Suprapubic skin (tissue), 4 donors: ENCODE measurements around the gene DUT. TPM values are rescaled to one million over a fixed set of nuclear protein-coding genes. Genes with fewer than 3 reads are reported as not detected.

ENCODE experiments used
- DNase-seq, 2 donors: peaks; one replicate each; pipeline ENCODE4 v3.0.0-alpha.2; 2019; ENCODE audit warnings: low spot score in 2 of 2
- H3K27ac ChIP-seq: fragments of 200-600 bp; sonication (generic); one replicate; pipeline ENCODE4 v1.5.1; 2019
- H3K27me3 ChIP-seq: fragments of 200-600 bp; sonication (generic); one replicate; pipeline ENCODE4 v1.5.1; 2019
- H3K36me3 ChIP-seq: fragments of 200-600 bp; sonication (generic); one replicate; pipeline ENCODE4 v1.5.1; 2019
- H3K4me1 ChIP-seq: fragments of 200-600 bp; sonication (generic); one replicate; pipeline ENCODE4 v1.5.1; 2019
- H3K4me3 ChIP-seq: fragments of 200-600 bp; sonication (generic); one replicate; pipeline ENCODE4 v1.5.1; 2019; ENCODE audit warnings: mild to moderate bottlenecking
- H3K9me3 ChIP-seq: fragments of 200-600 bp; sonication (generic); one replicate; pipeline ENCODE4 v1.5.1; 2019
- CTCF ChIP-seq, 2 donors: fragments of 200-600 bp in 1 of 2; fragments of 450-650 bp in 1 of 2; sonication (generic) in 1 of 2; IDR thresholded peaks; one replicate each; pipeline ENCODE4 v1.5.1; 2016 to 2019; ENCODE audit warnings: antibody characterized with exemption in 2 of 2, mild to moderate bottlenecking in 1 of 2, moderate library complexity in 1 of 2
- EP300 ChIP-seq: sonication (generic); formaldehyde crosslinking; IDR thresholded peaks from one replicate; pipeline ENCODE4 v1.6.1; 2017; ENCODE audit warnings: antibody characterized with exemption
- POLR2A ChIP-seq, 2 donors: fragments of 450-650 bp; IDR thresholded peaks; one replicate each; pipeline ENCODE4 v1.6.1; 2017; ENCODE audit warnings: antibody characterized with exemption in 2 of 2, mild to moderate bottlenecking in 2 of 2, moderate library complexity in 2 of 2
- POLR2AphosphoS5 ChIP-seq, 3 donors: sonication (generic); formaldehyde crosslinking; IDR thresholded peaks; one replicate each; pipeline ENCODE4 v1.6.1; 2017; ENCODE audit warnings: antibody characterized with exemption in 3 of 3
- WGBS: methylation state at CpG from one replicate; pipeline ENCODE4 v1.1.5; 2018; 5-methylcytosine and 5-hydroxymethylcytosine counted together
- total RNA-seq, 4 donors: library from RNA; depleted of rRNA; stranded (reverse); fragments of >200 nt; gene quantifications; one replicate each; pipeline ENCODE4 v1.1.0, GENCODE V29; 2016

Gene DUT
- total RNA-seq, 4 donors from 2014 or later, result 49.3 to 69.4 (median 64.2) TPM

DNA sequence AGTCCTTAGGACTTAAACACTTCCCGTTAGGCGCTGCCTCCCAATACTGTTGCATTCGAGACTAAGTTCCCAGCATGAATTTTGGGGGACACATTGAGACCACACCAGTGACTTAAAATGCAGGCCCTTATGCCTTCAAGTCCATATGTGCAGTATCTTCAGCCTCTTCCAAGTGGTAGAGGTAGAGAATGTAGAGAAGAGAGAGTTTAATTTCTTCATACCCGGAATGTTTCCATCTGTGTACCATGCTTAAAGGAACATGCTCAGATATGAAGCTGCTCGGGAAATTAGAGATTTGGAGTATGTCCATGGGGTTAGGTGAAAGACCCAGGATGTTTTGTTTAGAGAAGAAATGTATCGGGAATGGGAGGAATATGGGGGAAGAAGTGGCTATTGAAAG is 12.6 kb downstream of the DUT start:
- no peak for DNase-seq
- 89% methylated on average over 6 of the region's 6 CpGs for WGBS
- no peaks in the 10 kb centered on the region for H3K9me3 ChIP-seq
- no peaks in the 10 kb centered on the region for H3K4me1 ChIP-seq
- H3K4me3 ChIP-seq, result no peak overlapping the region
- no peak for TF ChIP-seq EP300
- no peak for TF ChIP-seq POLR2AphosphoS5 (IDR thresholded peaks at IDR 0.05)
- TF ChIP-seq POLR2A (IDR thresholded peaks at IDR 0.05), result no peak
- no peak for TF ChIP-seq CTCF (IDR thresholded peaks at IDR 0.05)
- H3K27me3 ChIP-seq, result no peaks in the 10 kb centered on the region
- H3K27ac ChIP-seq, result no peak overlapping the region
- H3K36me3 ChIP-seq, result peaks cover 36% of the 10 kb centered on the region

GRCh38 chr15:48345516-48345915 is 14.3 kb downstream of the DUT start:
- no peak for TF ChIP-seq EP300
- no peak for TF ChIP-seq POLR2AphosphoS5 (IDR thresholded peaks at IDR 0.05)
- no peak for TF ChIP-seq POLR2A (IDR thresholded peaks at IDR 0.05)
- no peak for TF ChIP-seq CTCF (IDR thresholded peaks at IDR 0.05)
- Histone ChIP-seq H3K27me3 (no peaks in the 10 kb centered on the region), H3K4me1 (no peaks in the 10 kb centered on the region), H3K27ac (no peak overlapping the region), H3K4me3 (no peak overlapping the region), H3K36me3 (peaks cover 29% of the 10 kb centered on the region), H3K9me3 (no peaks in the 10 kb centered on the region)
- no peak for DNase-seq

DNA sequence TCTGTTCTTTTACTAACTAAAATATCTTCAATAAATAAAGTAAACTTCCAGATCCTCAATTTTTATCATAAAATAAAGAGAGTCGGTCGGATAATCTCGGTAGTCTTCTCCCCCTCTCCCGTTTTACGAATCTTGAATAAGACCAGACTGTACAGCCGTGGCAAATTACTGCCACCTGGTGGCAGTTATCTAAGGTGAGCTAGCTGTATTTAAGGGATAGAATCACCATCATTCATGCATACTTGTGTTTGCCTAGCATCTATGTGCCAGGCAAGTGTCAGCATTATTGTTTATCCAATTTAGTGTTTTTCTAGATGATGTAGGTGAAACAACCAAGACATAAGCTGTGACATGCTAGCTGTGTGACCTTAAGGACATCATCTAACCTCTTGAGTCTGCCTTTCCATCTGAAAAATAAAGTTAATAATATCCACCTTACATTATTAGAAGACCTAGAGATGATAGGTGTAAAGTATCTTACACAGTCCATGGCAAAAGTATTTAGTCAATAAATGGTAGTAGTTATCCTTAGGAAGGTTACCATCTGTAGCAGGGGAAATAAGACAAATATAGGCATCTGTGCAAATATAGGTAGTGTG is 21.3 kb downstream of the DUT start:
- WGBS, result 10% methylated on average over 6 of the region's 6 CpGs
- Histone ChIP-seq H3K36me3 (no peaks in the 10 kb centered on the region), H3K9me3 (no peaks in the 10 kb centered on the region), H3K4me1 (no peaks in the 10 kb centered on the region), H3K27ac (no peak overlapping the region), H3K4me3 (no peak overlapping the region), H3K27me3 (no peaks in the 10 kb centered on the region)
- no peak for TF ChIP-seq POLR2AphosphoS5 (IDR thresholded peaks at IDR 0.05)
- peak; percentile 40 to 64 for TF ChIP-seq CTCF (IDR thresholded peaks at IDR 0.05)
- DNase-seq, result no peak

GRCh38 chr15:48354694-48355303 is 23.6 kb downstream of the DUT start:
- Histone ChIP-seq H3K4me3 (no peak overlapping the region), H3K4me1 (peaks cover 5% of the 10 kb centered on the region), H3K27me3 (no peaks in the 10 kb centered on the region), H3K9me3 (no peaks in the 10 kb centered on the region), H3K36me3 (no peaks in the 10 kb centered on the region), H3K27ac (no peak overlapping the region)
- TF ChIP-seq POLR2AphosphoS5 (IDR thresholded peaks at IDR 0.05) (no peak), POLR2A (IDR thresholded peaks at IDR 0.05) (no peak), EP300 (no peak), CTCF (IDR thresholded peaks at IDR 0.05) (no peak)
- DNase-seq, result no peak
- 56% methylated on average over 9 of the region's 9 CpGs for WGBS

DNA sequence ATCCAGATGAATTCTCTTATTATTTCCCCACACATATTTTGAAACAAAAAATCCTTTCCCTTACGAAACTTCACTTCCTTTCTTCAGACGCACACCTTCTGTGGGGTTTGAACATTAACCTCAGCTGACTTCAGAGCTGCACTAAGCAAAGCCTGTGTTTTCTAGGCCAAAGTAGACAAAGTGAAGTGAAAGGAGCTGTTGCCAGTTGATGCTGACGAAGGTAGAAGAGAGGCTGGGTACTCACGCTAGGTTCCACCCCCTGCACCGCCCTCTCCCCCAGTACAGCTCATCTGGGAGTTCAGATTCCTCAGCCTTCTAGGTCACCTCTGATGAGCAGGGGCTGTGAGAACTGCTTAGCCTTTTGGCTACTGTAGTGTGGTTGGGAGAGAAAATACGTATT is 24.1 kb downstream of the DUT start:
- WGBS, result 63% methylated on average over 6 of the region's 6 CpGs
- Histone ChIP-seq H3K27me3 (no peaks in the 10 kb centered on the region), H3K4me3 (no peak overlapping the region), H3K4me1 (peaks cover 5% of the 10 kb centered on the region), H3K9me3 (no peaks in the 10 kb centered on the region), H3K27ac (no peak overlapping the region), H3K36me3 (no peaks in the 10 kb centered on the region)
- DNase-seq, result no peak
- TF ChIP-seq CTCF (IDR thresholded peaks at IDR 0.05) (no peak), POLR2AphosphoS5 (IDR thresholded peaks at IDR 0.05) (no peak), POLR2A (IDR thresholded peaks at IDR 0.05) (no peak), EP300 (no peak)
